ENCODE measurements around the gene EZR. TPM values are rescaled to one million over a fixed set of nuclear protein-coding genes. Genes with fewer than 3 reads are reported as not detected.

EZR gene
- polyA plus RNA-seq, 2 of the 4 experiments (the other 2 are of a cell fraction) = 219 to 254 TPM

GRCh38 chr6:158755636-158756035 lies 63.5 kb downstream of the EZR start (continued):
- no peak for TF ChIP-seq FOSL2 (IDR thresholded peaks at IDR 0.05)
- no peak for TF ChIP-seq FOSL2 (CRISPR knock-in tag; IDR thresholded peaks at IDR 0.05)
- TF ChIP-seq GATA3 (IDR thresholded peaks at IDR 0.05; ENCODE audit: borderline replicate concordance) = no peak
- no peak for TF ChIP-seq FOSB (CRISPR knock-in tag; IDR thresholded peaks at IDR 0.05)
- TF ChIP-seq HEYL (CRISPR knock-in tag; IDR thresholded peaks at IDR 0.05) = no peak
- no peak for TF ChIP-seq KDM5A (IDR thresholded peaks at IDR 0.05)
- TF ChIP-seq MYC (IDR thresholded peaks at IDR 0.05; ENCODE audit: borderline replicate concordance, low read length) = no peak

GRCh38 chr6:158754738-158755137 lies 64.4 kb downstream of the EZR start:
- no peak for TF ChIP-seq FOSL2 (IDR thresholded peaks at IDR 0.05)
- TF ChIP-seq FOSL2 (CRISPR knock-in tag; IDR thresholded peaks at IDR 0.05) = no peak
- TF ChIP-seq RFX5 (IDR thresholded peaks at IDR 0.05) = no peak
- no peak for TF ChIP-seq POLR2AphosphoS2 (conservative IDR thresholded peaks at IDR 0.05; ENCODE audit: low read length)
- no peak for TF ChIP-seq FOSB (CRISPR knock-in tag; IDR thresholded peaks at IDR 0.05)
- TF ChIP-seq RARB (CRISPR knock-in tag; IDR thresholded peaks at IDR 0.05) = no peak
- no peak for TF ChIP-seq RCOR1 (IDR thresholded peaks at IDR 0.05; ENCODE audit: low read depth, low read length)
- TF ChIP-seq JUNB (IDR thresholded peaks at IDR 0.05) = no peak
- TF ChIP-seq HMGXB4 (CRISPR knock-in tag; IDR thresholded peaks at IDR 0.05; ENCODE audit: borderline replicate concordance) = no peak
- no peak for TF ChIP-seq BCL3 (IDR thresholded peaks at IDR 0.05)
- DNase-seq (ENCODE audit: low read depth in 1 of 2, low spot score in 1 of 2) (no peak), ATAC-seq (no peak), FAIRE-seq (no peak)
- Histone ChIP-seq H3K9me3 (no peaks in the 10 kb centered on the region), H3K4me2 (no peak overlapping the region), H3K4me3 (no peak overlapping the region), H3K4me1 (peaks cover 12% of the 10 kb centered on the region; the same call in 2 of the 3 replicates), H3K27ac (no peak overlapping the region)
- POLR2A ChIA-PET = no interaction called here
- WGBS (ENCODE audit: missing lambda C conversion rate) = 86% methylated on average over 11 of the region's 11 CpGs
- CTCF ChIA-PET = no interaction called here

GRCh38 chr6:158753811-158754210 lies 65.4 kb downstream of the EZR start:
- 89% methylated on average over 9 of the region's 9 CpGs for WGBS (ENCODE audit: missing lambda C conversion rate)
- Histone ChIP-seq H3K4me3 (no peak overlapping the region), H3K4me2 (no peak overlapping the region), H3K4me1 (peaks cover 12% of the 10 kb centered on the region; the same call in 2 of the 3 replicates), H3K27ac (no peak overlapping the region), H3K9me3 (no peaks in the 10 kb centered on the region)
- ChIA-PET CTCF (no interaction called here), POLR2A (no interaction called here)
- no peak for FAIRE-seq
- DNase-seq (ENCODE audit: low read depth in 1 of 2, low spot score in 1 of 2) = no peak
- ATAC-seq = no peak
- TF ChIP-seq ZFP36 (IDR thresholded peaks at IDR 0.05; ENCODE audit: borderline replicate concordance, partially characterized antibody) = no peak
- no peak for TF ChIP-seq CTCF (IDR thresholded peaks at IDR 0.05)
- no peak for TF ChIP-seq HOXB5 (CRISPR knock-in tag; IDR thresholded peaks at IDR 0.05)
- TF ChIP-seq BHLHE40 (IDR thresholded peaks at IDR 0.05; ENCODE audit: low read depth, low read length) = no peak
- no peak for TF ChIP-seq RFX5 (IDR thresholded peaks at IDR 0.05)
- TF ChIP-seq E2F6 (IDR thresholded peaks at IDR 0.05; ENCODE audit: borderline replicate concordance, low read depth) = no peak
- no peak for TF ChIP-seq HOXB13 (CRISPR knock-in tag; IDR thresholded peaks at IDR 0.05; ENCODE audit: low read depth)
- TF ChIP-seq TFCP2L1 (CRISPR knock-in tag; IDR thresholded peaks at IDR 0.05) = no peak
- no peak for TF ChIP-seq RAD21 (conservative IDR thresholded peaks at IDR 0.05 in 1 of 2, IDR thresholded peaks at IDR 0.05 in 1 of 2)
- no peak for TF ChIP-seq PBX3 (IDR thresholded peaks at IDR 0.05)
- no peak for TF ChIP-seq POLR2A (IDR thresholded peaks at IDR 0.05; ENCODE audit: low read length)
- no peak for TF ChIP-seq ELK1 (IDR thresholded peaks at IDR 0.05; ENCODE audit: low read depth, low read length)
- no peak for TF ChIP-seq NPAS2 (CRISPR knock-in tag; IDR thresholded peaks at IDR 0.05; ENCODE audit: borderline replicate concordance)
- TF ChIP-seq ZC3H11A (IDR thresholded peaks at IDR 0.05) = no peak
- TF ChIP-seq CEBPB (IDR thresholded peaks at IDR 0.05) = no peak
- no peak for TF ChIP-seq EHF (CRISPR knock-in tag; IDR thresholded peaks at IDR 0.05)
- no peak for TF ChIP-seq CHD2 (IDR thresholded peaks at IDR 0.05; ENCODE audit: low read length, partially characterized antibody)
- TF ChIP-seq FOSL2 (IDR thresholded peaks at IDR 0.05) = no peak
- TF ChIP-seq FOSL2 (CRISPR knock-in tag; IDR thresholded peaks at IDR 0.05) = no peak
- TF ChIP-seq EHMT2 (IDR thresholded peaks at IDR 0.05; ENCODE audit: low read depth) = no peak

Measured in A549 (cell line).